GM21737 (cell line): ENCODE measurements around the gene ZSCAN10.

Experiments used
- ATAC-seq: cut with Tn5 transposase; IDR thresholded peaks from one replicate; pipeline ENCODE4 v1.9.1; 2021; ENCODE audit warnings: mild to moderate bottlenecking, moderate library complexity; ENCODE audit not compliant: unreplicated experiment

Gene ZSCAN10

DNA sequence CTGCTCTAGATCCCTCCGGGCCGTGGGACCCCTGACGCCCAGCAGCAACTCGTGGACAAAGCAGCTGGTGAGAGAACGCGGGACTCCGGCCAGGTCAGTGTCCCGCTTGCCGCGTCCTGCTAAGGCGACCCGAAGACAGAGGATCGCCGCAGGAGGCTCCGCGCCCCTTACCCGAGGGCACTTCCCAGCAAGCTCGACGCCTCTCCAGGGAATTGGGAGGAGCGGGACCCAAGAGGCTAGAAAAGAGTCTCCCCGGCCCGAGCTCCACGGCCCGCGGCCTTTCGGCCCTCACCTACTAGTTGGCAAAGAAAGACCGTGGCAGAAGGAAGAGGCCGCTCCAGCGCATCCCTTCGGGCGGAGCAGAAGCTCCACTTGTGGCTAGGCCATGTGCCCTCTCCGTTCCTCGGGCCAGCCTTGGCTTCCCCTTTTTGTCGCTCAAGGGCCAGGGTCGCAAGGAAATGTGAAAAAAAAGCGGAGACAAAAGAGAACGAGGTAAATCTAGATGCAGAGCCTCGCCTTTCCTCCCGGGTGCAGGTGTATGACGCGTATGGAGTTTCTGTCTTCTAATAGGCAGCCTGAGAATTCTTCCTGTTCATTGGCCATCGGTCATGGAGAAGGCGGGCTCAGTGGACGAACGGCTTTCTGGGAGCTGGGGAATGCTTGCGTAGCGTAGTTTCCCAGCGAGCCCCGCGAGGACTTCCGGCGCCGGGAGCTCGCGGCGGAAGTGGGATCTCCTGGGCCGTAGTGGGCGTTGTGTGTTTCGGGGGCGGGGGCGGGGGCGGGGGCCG lies 35.4 kb upstream of the ZSCAN10 start, which contains the start of gene ZNF213:
ZNF213 (plus strand) TSS at position 692 of the 788 bp plus-strand sequence. CDS start 2,252 bp downstream, outside the sequence.
- ATAC-seq, result peak; percentile 80

DNA sequence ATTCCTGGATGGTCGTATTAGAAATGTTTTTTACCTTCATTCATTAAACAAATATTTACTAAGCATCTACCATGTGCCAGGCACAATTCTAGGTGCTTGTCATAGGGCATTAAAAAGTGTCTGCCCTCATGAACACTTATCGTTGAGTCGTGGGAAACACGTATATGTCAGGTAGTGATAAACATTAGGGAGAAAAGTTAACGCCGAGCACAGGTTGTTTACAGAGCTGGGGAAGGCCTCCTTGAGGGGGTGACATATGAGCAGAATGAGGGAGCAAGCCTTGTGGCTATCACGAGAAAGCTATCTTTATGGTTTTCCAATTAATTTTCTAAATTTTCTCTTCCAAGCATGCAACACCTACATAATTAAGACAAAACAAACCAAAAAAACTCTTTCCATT lies 34.8 kb upstream of the ZSCAN10 start:
- no peak for ATAC-seq

GRCh38 chr16:3131755-3132377 lies 32.8 kb upstream of the ZSCAN10 start:
- no peak for ATAC-seq

DNA sequence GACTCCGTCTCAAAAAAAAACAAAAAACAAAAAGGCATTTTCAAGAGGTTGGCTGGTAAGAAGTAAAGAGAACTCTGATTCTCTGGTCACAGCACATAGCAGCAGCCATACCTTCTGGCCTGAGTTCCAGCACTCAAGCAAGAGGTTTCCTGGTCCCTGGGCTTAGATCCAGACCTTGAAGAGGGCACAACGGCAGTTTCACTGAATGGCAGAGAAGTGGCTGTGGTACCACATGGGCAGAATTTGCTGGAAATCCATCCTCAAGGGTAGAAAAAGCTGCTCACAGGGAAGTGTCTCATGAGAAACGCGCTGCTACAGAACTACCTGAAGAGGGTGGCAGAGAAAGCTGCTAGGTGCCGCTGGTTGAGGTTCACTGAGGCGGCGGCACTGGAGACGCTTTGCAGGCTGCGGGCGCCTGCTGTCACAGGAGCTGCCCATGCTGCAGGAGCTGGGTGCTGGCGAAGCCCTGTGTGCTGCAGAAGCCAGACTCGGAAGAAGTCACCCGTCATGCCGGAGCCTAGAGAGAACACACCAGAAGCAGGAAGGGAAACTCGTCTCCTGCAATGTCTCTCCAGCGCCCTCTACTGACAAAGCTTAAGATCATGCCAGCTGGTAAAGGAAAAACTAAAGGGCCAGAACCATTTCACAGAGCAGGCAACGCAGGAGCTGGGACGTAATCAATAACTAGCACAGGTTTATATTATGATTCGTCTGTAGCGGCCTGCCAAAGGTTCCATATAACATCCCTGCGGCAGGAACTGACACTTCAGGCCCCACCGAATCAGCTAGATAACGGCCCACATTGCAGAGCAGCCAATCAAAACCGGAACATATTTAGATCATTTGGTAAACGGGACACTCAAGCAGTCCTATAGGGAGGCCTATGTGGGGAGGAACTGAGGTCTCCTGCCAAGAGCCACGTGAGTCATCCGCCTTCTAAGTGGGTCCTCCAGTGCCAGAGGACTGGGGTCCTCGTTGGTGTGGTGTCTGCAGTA lies 30.3 kb upstream of the ZSCAN10 start:
- no peak for ATAC-seq

- ATAC-seq, result no peak
Observed at GRCh38 chr16:3127745-3128144, 28.7 kb upstream of the ZSCAN10 start.

DNA sequence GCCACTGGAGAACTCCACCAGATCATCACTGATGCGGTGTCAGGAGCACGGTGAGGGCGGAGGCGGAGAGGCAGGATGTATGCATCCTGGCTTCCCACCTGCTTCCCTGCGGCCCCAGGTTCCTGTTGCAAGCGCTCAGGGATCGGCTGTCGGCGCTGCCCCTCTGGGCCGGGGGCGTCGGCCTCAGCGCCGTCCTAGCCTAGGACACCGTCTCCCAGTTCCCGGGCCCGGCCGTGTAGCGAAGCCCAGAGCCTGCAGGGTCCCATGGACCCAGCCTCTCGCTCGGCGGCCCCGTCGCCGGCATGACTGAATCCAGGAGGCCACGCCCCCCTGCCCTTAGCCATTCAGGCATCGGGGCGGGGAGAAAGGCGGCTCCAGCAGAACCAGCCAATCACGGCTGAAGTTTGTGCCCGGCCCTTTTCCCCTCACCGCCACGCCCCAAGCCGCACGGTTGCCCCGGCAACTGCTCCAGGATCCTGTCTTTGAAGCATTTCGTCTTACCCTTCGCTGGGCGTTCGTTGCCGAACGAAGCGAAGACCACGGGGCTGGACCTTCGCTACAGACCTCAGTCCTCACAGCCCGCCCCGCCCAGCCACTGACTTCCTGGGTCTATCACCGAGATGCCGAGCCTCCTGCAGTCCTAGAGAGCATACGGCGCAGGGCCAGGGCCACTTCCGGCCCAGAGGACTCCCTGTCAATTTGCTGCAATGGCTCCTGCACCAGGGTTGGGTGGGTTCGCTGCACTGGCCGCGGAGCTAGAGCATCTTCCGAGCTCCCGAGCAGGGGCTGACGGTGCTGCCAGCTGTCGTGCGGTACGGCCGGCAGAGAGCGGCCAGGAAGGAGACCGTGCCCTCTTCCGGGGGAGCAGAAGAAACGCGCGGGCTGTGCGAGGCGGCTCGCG lies 25.1 kb upstream of the ZSCAN10 start:
- ATAC-seq, result peak; percentile 83

GRCh38 chr16:3122926-3123570 lies 24.0 kb upstream of the ZSCAN10 start:
- no peak for ATAC-seq

- ATAC-seq, result no peak
Observed at GRCh38 chr16:3121851-3122467, 22.9 kb upstream of the ZSCAN10 start.

DNA sequence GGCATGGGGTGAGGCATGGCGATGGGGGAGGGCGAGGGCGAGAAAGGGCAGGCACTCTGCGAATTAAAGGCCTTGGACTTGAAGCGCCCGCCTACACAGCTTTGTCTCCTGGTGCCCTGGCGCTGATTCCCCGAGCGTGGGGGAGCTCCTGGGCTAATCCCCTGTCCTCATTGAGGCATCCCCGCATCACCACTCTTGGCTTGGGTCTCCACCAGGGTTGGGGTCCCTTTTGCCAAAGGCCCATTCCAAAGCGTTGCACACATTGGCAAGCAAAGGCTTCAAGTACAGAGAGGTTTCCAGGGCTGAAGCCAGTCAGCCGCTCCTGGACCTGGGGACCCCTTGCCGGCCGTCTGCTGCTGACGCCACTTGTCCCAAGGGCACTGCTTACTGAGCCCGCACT lies 21.3 kb upstream of the ZSCAN10 start:
- no peak for ATAC-seq

- no peak for ATAC-seq
Observed at GRCh38 chr16:3119701-3120408, 20.8 kb upstream of the ZSCAN10 start.

DNA sequence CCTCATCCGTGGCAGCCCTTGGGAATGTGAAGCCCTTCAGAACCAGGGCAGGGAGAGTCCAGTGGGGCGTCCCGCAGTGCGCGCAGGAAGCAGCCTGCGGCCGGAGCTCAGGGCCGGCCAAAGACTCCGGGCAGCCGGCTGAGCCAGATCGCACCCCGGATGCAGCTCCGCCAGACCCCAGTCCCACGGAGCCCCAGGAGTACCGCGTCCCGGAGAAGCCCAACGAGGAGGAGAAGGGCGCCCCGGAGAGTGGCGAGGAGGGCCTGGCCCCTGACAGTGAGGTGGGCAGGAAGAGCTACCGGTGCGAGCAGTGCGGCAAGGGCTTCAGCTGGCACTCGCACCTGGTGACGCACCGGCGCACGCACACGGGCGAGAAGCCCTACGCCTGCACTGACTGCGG lies 20.2 kb upstream of the ZSCAN10 start:
- ATAC-seq, result no peak

DNA sequence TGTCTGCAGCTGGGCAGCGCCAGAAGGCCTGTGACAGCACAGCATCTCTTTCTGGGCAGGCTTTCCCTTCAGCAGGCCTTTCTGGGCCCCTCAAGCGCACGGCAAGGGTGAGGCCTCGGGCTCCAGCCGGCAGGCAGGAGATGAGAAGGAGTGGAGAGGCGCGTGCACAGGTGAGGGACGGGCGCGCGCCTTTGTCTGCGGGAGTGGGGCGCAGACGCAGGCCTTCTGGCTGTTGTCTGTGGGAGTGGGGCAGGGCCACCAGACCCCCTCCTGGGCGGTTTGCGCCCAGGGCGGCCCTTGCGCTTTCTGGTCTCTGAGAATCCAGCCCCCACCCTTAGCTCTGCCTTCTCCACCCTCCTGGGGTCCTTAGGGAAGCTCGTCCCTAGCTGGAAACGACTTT lies 19.8 kb upstream of the ZSCAN10 start:
- no peak for ATAC-seq

- ATAC-seq, result no peak
Observed at GRCh38 chr16:3118204-3118790, 19.2 kb upstream of the ZSCAN10 start.

GRCh38 chr16:3115561-3115960 lies 16.5 kb upstream of the ZSCAN10 start:
- ATAC-seq, result no peak

- ATAC-seq, result no peak
Observed at GRCh38 chr16:3115003-3115402, 15.9 kb upstream of the ZSCAN10 start.

DNA sequence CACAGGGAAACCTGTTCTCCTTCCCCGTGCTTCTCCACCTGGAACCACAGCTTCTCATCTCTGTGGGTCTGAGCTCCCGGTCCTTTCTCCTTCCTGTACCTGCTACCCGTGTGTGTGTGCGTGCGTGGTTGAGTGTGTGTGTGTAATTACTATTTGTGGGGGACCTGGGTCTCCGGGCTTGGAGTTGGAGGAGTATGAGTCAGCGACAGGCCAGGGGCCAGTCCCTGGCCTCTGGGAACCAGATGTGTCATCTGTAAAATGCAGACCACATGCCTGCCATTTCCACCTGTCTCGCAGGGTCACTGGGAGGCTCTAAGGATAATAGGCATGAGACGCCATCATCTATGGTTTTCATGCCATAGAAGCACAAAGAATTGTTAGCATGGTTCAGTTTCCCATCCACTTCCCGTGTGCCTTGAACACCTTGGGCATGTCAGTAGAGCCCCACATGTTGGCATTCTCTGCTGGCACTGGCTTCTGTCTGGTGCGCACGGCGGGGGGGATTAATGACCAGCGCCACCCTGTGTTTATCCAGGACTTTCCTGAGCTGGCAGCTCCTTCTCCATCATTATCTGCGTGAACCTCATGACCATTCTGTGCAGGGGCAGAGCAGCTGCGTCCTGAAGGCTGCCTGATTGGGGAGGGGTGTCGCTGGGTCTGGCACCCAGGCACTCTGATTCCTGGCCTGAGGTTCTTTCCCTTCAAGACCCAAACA lies 14.8 kb upstream of the ZSCAN10 start:
- no peak for ATAC-seq

GRCh38 chr16:3112881-3113574 lies 13.9 kb upstream of the ZSCAN10 start:
- no peak for ATAC-seq
